Femur (tissue), 1 donor: ENCODE results near the gene RGS2.

ENCODE experiments used
- DNase-seq: peaks from one replicate; pipeline ENCODE4 v3.0.0-alpha.2; 2017

Gene RGS2

GRCh38 chr1:192808518-192809306, at the start of gene RGS2:
Gene RGS2 (plus strand): TSS chr1:192809039. CDS start chr1:192809072, 33 bp downstream.
- peak; percentile 95 for DNase-seq

GRCh38 chr1:192759104-192759503, 49.7 kb upstream of the RGS2 start:
- no peak for DNase-seq

- DNase-seq, result no peak
These were observed 46.6 kb upstream of the RGS2 start for GRCh38 chr1:192762265-192762664.

- no peak for DNase-seq
These were observed 45.6 kb upstream of the RGS2 start for GRCh38 chr1:192763243-192763642.

- DNase-seq, result no peak
These were observed 45.1 kb upstream of the RGS2 start for GRCh38 chr1:192763756-192764155.

GRCh38 chr1:192764675-192765074, 44.2 kb upstream of the RGS2 start:
- no peak for DNase-seq

GRCh38 chr1:192766009-192766625, 42.7 kb upstream of the RGS2 start:
- no peak for DNase-seq

- no peak for DNase-seq
These were observed 42.0 kb upstream of the RGS2 start for GRCh38 chr1:192766876-192767275.

- no peak for DNase-seq
These were observed 41.0 kb upstream of the RGS2 start for GRCh38 chr1:192767798-192768197.

- no peak for DNase-seq
These were observed 40.4 kb upstream of the RGS2 start for GRCh38 chr1:192768463-192768862.

GRCh38 chr1:192771341-192771740, 37.5 kb upstream of the RGS2 start:
- DNase-seq, result no peak

GRCh38 chr1:192775631-192776030, 33.2 kb upstream of the RGS2 start:
- DNase-seq, result no peak

GRCh38 chr1:192776206-192776605, 32.6 kb upstream of the RGS2 start:
- DNase-seq, result no peak

- DNase-seq, result no peak
These were observed 31.8 kb upstream of the RGS2 start for GRCh38 chr1:192776998-192777397.

- DNase-seq, result no peak
These were observed 25.0 kb upstream of the RGS2 start for GRCh38 chr1:192783791-192784190.

- DNase-seq, result no peak
These were observed 24.4 kb upstream of the RGS2 start for GRCh38 chr1:192784397-192784796.

- DNase-seq, result no peak
These were observed 22.3 kb upstream of the RGS2 start for GRCh38 chr1:192786576-192786975.

GRCh38 chr1:192787914-192788585, 20.8 kb upstream of the RGS2 start:
- DNase-seq, result peak; percentile 66

GRCh38 chr1:192789871-192790270, 19.0 kb upstream of the RGS2 start:
- no peak for DNase-seq

- no peak for DNase-seq
These were observed 16.2 kb upstream of the RGS2 start for GRCh38 chr1:192792628-192793027.

- DNase-seq, result no peak
These were observed 14.7 kb upstream of the RGS2 start for GRCh38 chr1:192793983-192794767.

- DNase-seq, result no peak
These were observed 14.1 kb upstream of the RGS2 start for GRCh38 chr1:192794768-192795035.

GRCh38 chr1:192795916-192796618, 12.8 kb upstream of the RGS2 start:
- no peak for DNase-seq
